Stimulated activated CD4-positive, alpha-beta T cell treated with anti-CD3 and anti-CD28 coated beads, Interleukin-4, amount 100 ng/mL, for 4 hours (primary cell): ENCODE measurements around the gene FGFR4.

Experiments used
- DNase-seq, 2 experiments: peaks; one replicate each; pipeline ENCODE4 v3.0.0-alpha.2; 2020

Gene FGFR4

DNA sequence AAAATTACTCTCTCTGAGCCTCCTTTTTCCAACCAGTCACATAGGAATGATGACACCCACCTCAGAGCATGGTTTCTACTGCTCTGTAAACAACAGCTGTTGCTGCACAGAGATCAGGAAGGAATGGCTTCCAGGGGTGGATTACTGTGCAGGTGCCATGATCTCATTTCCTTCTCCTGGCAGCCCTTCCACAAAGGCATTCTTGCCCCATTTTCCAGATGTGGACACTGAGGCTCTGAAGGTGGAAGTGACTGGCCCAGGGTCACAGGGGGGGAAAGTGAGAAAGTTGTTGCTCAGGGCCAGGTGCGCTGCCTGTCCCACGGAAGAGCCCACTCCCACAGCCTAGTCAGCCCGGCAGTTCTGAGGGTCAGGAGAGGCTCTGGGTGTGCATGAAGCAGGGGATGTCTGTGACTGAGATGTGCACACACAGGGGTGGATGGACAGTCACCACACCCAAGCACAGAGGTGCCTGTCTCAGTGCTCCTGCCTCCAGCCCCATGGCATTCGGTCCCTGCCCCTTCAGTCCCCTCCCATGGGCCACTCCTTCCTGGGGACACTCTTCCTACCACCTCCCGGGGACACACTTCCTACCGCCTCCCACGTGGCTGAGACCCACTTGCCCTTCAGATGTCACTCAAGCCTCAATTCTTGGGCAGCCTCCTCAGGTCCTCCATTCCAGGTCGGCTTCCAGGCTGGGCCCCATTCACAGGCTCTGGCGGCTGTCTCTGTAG is 17.0 kb downstream of the FGFR4 start:
- DNase-seq = no peak

DNA sequence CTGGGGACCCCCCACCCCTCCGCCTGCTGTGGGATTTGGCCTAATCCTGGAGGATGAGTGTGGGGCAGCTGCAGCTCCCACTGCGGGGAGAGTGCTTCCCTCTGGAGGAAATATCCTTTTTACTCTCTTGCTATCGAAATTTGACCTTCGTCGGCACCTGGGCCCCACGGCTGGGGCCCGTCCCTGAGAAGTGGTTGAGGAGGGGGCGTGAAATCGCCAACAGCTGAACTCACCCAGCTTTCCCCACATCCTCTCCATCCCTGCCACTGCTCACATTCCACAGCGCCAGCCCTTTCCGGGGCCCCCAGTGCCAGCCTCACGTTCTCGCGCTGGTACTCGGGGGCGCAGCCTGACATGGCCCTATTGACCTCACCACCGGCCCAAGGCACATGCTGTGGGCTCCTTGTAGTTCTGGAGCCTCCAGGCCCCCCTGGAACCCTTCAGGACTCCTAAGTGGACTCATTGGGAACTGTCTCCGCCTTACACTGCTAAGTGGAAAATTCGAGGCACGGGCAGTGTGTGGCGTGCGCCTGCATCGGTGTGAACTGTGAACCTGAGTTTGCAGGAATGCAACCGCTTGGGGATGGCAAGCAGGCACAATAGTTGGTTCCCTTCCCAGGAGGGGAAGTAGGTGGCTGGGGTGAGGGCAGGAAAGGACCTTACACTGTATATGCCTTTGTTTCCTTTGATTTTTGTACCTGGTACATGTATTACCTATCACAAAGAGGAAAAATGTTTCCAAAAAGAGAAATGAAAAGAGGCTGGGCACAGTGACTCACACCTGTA is 19.2 kb downstream of the FGFR4 start:
- DNase-seq = no peak

DNA sequence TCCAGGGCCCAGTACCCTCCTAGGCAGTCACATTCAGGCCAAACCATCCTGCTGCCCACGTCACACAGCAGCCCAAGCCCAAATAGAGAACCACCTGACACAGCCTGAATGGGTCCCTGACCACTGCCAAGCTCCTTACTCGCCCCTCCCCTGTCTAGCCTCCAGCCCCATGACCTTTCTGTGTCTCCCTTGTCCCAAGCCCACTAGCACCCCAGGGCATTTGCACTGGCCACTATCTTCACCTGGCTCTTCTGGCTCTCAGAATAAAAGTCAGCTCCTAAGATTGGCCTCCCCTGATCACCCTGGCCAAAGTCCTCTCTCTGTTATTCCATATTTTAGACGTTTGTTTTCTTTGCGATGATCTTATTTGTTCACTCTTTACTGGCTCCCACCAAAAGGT is 20.4 kb downstream of the FGFR4 start:
- no peak for DNase-seq

DNA sequence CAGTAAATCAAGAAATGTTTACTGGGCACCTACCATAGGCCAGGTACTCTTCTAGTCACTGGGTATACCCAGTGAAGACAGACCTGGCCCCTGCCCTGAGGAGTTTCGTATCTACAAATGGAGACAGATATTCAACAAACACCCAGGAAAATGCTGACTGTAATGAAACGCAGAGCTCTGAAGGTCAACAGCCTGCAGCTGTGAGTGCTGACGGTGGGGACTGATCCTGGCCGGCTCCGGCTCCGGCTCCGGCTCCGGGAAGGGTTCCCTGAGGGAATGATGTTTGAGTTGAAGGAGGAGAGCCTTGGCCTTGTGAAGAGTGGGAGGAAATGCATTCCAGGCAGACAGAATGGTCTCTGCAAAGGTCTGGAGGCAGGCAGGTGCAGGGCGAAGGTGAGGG is 23.1 kb downstream of the FGFR4 start:
- DNase-seq = no peak

DNA sequence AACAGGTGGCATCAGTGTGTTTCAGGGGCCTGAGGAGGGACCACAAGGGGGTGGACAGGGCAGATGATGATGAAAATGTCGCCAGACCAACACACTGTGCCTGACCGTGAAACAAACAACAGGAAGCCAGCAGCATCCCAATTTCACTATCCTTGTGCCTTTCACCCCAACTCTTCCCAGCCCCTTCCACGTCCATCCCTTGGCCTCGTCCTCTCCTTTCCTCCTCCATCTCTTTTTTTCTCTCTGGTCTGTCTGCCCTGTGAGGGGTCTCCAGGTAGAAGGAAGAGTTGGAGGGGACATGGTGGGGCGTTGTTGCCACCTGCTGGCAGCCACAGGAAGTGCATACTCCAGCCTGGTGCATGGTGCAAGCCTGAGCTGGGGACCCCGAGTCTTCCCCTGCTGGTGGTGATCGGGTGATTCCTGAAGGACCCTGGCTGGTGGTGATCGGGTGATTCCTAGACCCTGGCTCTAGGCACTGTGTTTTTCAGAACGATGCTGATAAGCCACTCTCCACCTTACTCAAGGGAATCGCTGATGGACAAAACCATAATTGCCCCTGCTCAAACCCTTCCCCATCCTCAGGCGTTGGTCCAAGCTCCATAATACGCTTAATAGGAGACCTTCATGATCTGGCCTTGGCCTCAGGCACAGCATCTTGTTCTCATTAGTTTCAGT is 25.1 kb downstream of the FGFR4 start:
- DNase-seq = peak; percentile 46 to 59

DNA sequence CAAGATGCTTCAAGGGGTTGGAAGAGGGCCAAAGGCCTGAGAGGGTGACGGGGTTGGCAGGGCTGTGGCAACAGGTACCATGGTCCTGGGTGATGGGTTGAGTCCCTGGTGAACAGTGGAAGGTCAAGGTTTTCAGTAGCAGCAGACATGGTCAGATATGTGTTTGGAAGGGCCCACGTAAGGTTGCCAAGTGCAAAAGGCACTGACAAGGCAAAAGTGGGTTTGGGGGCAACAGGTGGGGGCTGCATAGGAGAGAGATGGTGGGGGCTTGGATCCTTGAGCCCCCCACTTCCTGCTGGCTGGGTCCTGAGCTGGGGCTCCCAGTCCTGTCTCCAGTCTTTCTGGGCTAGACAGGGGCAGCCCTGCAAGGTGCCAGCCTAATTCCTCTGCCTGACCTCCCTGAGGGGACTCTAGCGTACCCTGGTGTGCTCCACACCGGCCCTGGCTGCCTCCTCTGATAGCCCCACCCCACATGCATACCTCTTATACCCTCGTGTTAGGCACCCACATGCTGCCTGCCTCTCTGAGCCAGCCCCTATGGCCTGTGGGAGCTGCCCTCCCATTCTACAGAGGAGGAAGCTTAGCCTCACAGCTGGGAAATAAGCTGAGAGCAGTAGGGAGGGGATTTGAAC is 26.0 kb downstream of the FGFR4 start:
- DNase-seq = no peak

DNA sequence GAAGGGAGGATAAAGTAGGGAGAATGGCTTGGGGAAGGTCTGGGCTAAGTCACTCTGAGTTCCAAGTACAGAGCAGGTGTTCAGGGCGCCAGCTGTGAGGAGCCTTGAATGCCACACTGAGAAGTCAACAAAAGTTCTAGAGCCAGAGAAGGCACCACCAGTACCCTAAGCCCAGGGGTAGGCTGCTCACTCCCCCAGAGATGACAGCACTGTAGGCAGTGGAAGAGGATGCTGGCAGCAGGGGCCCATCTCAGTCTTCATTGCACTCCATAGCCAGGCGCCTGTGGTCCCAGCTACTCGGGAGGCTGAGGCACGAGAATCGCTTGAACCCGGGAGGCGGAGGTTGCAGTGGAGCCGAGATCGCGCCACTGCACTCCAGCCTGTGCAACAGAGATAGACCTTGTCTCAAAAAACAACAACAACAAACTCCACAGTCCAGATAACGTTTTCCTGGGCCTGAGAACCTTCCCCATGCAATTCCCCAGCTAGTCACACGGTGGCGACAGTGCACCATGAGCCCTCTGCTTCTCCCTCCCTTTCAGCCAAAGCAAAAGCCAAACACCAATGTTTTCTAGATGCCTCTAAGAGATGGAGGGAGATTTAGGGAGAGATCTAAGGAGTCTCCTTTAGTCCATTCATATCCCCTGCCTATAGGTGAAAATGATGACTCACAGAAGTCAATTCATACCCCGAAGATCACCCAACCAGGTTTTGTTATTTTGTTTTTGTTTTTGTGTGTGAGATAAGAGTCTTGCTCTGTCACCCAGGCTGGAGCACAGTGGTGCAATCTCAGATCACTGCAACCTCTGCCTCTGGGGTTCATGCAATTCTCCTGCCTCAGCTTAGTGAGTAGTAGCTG is 27.1 kb downstream of the FGFR4 start:
- DNase-seq = peak; percentile 68 to 76

DNA sequence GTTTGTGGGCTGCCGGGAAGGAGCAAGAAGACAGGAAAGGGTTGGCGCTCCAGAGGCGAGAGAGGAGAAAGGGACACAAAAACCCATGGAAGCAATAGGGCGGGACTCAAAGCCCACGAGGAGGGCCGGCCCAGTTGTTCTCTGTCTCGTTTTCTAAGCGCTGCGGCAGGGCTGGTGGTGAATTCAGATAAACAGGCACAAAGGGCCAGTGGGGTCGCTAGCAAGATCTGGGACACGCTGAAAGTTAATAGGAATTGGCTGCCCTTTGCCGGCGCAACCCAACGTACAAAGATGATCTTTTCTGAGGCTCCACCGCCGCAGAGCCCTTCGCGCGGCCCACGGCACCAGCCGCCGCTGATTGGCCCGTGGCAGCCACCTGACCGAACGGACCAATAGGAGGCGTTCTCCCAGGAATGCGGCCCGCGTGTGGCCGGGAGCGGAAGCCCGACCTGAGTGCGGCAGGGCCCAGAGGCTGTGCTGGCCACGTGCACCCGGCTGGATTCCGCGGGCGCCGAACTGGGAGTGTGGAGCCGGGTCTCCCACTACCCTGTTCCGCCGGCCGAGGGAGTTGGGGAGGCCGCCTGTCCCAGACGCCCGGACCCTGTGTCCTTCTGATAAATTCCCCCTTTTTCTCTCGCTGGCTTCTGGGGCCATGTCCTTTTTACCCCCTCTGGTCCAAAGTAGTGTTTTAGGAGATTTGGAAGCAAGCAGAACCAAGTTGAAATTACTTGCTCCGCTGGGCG is 30.1 kb downstream of the FGFR4 start:
- peak; percentile 80 to 84 for DNase-seq

DNA sequence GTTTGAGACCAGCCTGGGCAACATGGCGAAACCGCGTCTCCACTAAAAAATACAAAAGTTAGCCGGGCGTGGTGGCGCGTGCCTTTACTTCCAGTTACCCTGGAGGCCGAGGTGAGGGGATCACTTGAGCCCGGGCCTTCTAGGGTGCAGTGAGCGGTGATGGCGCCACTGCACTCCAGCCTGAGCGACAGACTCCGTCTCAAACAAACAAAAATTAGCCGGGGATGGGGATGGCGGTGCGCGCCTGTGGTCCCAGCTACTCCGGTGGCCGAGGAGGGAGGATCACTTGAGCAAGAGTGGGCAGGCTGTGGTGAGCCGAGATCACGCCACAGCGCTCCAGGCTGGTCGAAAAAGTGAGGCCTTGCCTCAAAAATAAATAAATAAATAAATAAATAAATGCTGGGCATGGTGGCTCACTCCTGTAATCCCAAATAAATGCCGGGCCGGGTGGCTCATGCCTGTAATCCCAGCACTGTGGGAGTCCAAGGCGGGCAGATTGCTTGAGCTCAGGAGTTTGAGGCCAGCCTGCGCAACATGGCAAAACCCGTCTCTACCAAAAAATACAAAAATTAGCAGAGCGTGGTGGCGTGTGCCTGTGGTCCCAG is 30.8 kb downstream of the FGFR4 start:
- no peak for DNase-seq

DNA sequence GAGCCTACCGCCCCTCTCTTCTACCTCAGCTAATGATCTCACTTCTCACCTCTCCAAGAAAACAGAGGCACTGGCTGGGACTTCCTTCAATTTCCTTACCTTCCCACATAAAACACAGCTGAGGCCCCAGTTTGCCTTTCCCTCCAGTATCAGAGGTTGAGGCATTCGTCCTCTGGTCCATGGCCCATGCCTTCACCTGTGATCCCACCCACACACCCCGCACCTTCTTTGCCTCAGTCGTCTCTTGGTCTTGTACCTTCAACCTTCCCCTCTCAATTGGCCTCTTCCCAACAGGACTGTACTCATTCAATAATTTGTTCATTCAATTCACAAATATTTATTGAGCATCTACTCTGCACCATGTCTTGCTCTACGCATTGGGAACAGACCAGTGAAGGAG is 35.9 kb downstream of the FGFR4 start:
- DNase-seq = no peak

DNA sequence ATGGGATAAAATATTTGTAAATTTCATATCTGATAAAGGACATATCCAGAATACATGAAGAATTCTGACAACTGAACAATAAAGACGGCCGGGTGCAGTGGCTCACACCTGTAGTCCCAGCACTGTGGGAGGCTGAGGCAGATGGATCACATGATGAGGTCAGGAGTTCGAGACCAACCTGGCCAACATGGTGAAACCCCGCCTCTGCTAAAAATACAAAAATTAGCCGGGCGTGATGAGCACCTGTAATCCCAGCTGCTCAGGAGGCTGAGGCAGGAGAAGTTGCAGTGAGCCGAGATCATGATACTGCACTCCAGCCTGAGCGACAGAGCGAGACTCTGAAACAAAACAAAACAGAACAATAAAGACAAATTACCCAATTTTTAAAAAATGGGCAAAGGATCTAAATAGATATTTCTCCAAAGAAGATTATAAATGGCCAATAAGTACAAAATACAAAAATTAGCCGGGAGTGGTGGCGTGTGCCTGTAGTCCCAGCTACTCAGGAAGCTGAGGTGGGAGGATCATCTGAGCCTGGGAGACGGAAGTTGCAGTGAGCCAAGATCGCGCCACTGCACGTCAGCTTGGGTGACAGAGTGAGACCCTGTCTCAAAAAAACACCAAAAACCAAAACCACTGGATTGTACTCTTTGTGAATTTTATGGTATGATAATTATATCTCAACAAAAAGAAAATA is 37.2 kb downstream of the FGFR4 start:
- no peak for DNase-seq

DNA sequence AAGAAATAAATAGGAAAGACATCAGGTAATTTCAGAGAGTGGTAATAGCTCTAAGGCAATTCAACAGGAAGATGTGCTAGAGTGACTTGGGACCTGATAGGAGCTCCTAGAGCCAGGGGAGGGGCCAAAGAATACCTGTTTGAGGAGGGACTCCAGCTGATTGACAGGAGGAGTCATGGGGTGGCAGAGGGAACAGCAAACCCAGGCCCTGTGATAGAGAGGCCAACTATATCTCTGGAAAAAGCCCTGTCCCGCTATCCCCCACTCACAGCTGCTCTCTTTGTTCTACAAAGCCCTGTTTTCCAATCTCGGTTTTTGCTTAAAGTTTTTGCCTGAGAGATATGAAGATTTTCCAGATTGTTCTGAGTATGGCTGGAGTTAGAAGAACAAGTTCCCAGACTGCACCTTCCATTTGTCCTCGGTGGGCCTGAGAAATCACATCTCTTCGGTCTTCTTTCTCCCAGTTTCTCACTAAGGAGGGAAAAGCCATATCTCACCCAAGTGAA is 37.8 kb downstream of the FGFR4 start:
- no peak for DNase-seq

DNA sequence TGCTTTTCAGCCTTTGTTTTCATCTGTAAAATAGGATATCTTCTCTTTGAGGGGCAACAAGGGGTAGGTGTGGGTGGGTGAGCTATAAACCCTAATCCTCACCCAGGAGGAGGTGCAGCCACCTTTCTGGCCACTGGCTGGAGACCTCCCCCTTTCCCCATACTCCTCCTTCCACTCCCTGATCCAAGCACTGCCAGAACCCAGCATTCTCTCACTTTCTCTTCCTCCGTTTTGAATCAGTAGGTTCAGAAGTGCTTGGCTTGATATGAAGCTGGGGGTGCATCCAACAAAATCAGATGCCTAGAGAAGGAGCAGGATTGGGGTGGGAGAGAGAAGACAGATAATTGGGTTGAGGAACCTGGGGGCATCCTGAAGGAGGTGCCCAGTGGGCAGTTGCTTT is 40.1 kb downstream of the FGFR4 start:
- DNase-seq = no peak

DNA sequence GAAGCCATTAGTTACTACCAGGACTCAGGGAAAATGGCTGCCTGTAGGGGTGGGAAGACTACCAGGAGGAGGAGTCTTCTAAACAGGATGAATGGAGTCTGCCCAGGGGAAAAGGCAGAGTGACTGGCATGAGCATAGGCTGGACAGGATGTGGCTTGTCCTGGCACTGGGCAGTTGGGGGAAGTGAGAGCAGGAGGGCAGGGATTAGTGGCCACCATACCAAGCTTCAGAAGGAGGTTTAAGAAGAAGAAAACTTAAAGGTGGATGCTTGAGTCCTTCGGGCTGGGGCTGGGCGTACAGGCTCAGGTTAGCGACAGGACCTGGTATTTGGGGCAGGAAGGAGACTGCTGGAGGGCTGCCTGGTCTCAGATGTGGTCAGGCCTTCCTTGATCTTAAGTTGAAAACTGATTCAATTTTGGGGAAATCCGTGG is 41.9 kb downstream of the FGFR4 start:
- DNase-seq = no peak

DNA sequence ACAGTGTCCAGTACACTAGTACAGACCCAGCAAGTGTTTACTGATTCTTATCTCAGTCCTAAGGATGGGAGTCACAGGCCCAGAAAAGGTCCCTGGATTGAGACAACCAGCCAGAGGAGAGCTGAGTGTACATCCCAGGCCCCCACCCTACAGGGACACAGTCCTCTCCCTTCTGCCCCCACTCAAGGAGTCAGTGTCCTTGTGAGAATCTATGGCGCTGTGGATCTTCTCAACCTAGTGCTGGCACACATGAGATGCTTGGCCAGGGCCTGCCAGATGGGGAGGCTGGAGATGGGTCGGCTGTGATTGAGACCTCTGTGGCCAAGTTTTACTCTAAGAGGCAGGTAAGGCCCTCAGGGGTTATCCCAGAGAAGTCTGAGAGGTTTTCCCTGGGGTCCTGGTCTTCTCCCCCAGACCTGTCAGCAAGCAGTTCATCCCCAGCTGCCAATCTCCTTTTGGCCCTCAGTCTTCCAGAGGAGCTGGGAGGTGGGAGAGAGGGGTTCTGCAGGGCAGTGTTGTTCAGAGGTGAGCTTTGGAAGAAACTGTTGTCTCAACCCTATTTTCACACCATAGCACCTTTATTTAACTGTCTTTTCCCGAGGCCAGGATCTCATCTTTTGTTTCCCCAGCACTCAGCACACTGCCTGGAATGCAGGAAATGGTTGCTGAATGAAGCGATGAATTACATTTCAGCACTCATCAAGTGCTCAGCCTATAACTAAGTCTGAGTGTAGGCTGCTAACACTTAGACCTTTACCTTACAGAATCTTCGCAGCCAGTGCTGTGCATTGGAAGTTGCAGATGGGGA is 43.7 kb downstream of the FGFR4 start:
- DNase-seq = no peak

DNA sequence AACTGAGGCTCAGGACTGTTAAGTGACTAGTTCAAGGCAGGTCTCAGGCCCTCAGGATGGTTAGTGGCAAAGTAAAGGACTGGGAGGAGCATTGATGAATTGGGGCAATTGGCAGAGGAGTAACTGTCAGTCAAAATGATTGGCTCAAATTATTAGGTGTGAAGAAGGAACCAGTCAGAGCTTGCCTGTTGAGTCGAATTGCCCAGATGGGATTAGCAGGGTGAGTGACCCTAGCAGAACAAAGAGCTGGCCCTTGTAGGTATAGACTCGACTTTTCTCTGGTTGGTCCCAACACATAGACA is 44.3 kb downstream of the FGFR4 start:
- no peak for DNase-seq

DNA sequence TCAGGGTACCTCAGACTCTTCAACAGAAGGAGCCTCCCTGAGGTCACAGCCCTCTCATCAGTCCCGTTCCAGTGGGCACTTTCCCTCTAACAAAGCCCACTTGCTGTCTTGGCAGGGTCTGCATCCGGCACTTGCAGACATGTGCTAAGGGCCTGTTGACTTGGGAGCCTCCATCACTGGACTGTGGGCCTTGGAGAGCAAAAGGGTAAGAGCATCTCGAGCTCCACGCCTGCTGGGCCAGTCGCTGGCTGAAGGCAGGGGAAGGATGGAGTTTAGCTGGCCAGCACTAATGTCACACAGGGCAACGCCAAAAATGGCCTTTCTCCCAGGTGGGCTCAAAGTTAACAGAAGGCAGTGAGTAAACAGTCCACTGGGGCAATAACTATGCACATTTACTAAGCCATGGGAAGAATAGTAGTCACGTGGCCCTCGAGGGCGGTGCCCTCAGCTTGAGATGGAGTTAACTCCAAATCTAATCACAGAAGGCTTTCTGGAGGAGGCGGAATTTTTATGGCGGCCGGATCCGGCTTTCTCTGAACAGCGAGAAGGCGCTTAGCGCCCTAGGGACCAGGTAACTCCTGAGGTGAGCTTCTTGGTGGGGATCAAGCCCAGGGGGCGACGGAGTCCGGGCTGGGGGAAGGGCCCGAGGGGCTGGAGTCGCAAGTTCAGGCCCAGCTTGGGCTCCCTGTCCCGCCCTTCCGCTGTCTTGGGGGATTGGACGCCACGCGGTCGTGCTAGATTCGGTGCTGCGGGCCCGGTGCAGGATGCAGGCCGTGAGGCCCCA is 44.8 kb downstream of the FGFR4 start:
- DNase-seq = no peak

DNA sequence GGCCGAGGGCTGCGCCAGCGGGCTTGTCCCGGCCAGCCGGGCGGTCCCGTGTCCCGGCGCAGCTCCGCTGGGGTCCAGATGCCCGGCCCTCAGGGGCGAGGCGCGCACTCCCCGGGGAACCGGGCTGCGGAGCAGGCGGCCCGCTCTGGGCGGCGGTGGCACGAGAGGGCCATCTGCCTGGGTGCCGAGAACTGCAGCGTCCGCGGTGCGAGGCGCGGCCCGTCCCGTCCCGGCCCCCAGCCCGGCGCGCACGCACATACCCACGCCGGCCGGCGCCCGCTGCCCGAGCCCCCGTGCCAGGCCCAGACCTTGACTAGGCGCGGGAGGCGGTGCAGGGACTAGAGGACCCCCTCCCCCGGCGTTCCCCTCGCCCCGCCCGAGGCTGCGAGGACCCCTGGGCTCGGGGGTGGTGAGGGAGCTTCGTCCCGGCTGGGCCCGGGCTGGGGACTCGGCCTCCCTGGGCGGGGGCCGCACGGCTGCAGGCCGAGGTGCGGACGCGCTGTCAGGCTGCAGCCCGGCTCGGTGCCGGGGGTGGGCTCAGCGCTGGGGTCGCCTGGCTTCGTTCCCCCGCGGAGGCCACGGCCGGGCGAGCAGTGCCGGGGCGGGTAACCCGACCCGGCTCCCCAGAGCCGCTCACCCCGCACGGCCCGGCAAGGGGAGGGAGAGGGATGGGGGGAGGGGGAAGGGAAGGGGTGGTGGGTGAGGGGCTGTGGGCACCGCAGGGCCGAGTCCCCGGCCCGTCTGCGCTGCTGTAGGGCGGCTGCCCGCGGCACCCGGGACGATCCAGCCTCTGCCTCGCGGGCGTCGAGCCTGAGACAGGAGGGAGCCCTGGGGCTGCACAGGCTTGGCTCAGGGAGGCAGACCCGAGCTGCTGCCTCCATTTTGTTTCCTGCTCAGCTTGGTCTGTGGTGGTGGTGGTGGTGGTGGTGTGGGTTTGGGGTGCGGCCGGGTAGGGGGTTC is 45.7 kb downstream of the FGFR4 start:
- DNase-seq = peak in 1 of 2 experiments; percentile 30
